HG02678 (cell line): ENCODE results near the gene IQSEC3.
"Not testable (repeated sequence)": the region's sequence is repeated elsewhere in the genome, so short reads cannot be mapped to it uniquely, and the experiment has no call there.

ENCODE experiments used
- ATAC-seq: cut with Tn5 transposase; IDR thresholded peaks from one replicate; pipeline ENCODE4 v1.9.1; 2021; ENCODE audit warnings: mild to moderate bottlenecking, moderate library complexity; ENCODE audit not compliant: unreplicated experiment

IQSEC3 gene

GRCh38 chr12:77769-78383, 11.3 kb downstream of the IQSEC3 start:
- ATAC-seq, result not testable (repeated sequence)

- ATAC-seq, result no peak
Observed at GRCh38 chr12:78981-79380, 12.4 kb downstream of the IQSEC3 start.

GRCh38 chr12:80681-81190, 14.2 kb downstream of the IQSEC3 start:
- no peak for ATAC-seq

GRCh38 chr12:82740-83139, 16.2 kb downstream of the IQSEC3 start:
- no peak for ATAC-seq

- no peak for ATAC-seq
Observed at GRCh38 chr12:84056-84455, 17.5 kb downstream of the IQSEC3 start.

- ATAC-seq, result no peak
Observed at GRCh38 chr12:85191-85666, 18.7 kb downstream of the IQSEC3 start.

GRCh38 chr12:87315-87714, 20.7 kb downstream of the IQSEC3 start:
- no peak for ATAC-seq

- ATAC-seq, result no peak
Observed at GRCh38 chr12:87856-88255, 21.3 kb downstream of the IQSEC3 start.

- ATAC-seq, result no peak
Observed at GRCh38 chr12:89653-90052, 23.1 kb downstream of the IQSEC3 start.

- no peak for ATAC-seq
Observed at GRCh38 chr12:91213-91612, 24.6 kb downstream of the IQSEC3 start.

GRCh38 chr12:93266-94005, 26.9 kb downstream of the IQSEC3 start:
- no peak for ATAC-seq

- no peak for ATAC-seq
Observed at GRCh38 chr12:96543-96942, 30.0 kb downstream of the IQSEC3 start.

GRCh38 chr12:98924-99352, 32.4 kb downstream of the IQSEC3 start:
- no peak for ATAC-seq

GRCh38 chr12:99605-100004, 33.0 kb downstream of the IQSEC3 start:
- ATAC-seq, result no peak

- no peak for ATAC-seq
Observed at GRCh38 chr12:101969-102878, 35.7 kb downstream of the IQSEC3 start.

GRCh38 chr12:102879-103168, 36.3 kb downstream of the IQSEC3 start:
- ATAC-seq, result no peak

- ATAC-seq, result no peak
Observed at GRCh38 chr12:103169-103981, 36.8 kb downstream of the IQSEC3 start.

GRCh38 chr12:104551-105081, 38.0 kb downstream of the IQSEC3 start:
- ATAC-seq, result no peak

- no peak for ATAC-seq
Observed at GRCh38 chr12:105696-106095, 39.1 kb downstream of the IQSEC3 start.

- peak; percentile 92 for ATAC-seq
Observed at GRCh38 chr12:106118-106591, 39.6 kb downstream of the IQSEC3 start.
